SU-DHL-6 (cell line): ENCODE measurements around the gene ABHD2.

Source experiments
- H2AFZ ChIP-seq: fragments of 200-600 bp; sonication (generic); 2 replicates; pipeline ENCODE4 v1.6.1; 2014; ENCODE audit warnings: low read depth, mild to moderate bottlenecking, moderate library complexity, mixed read lengths, antibody characterized with exemption, low read length; ENCODE audit not compliant: severe bottlenecking
- H3F3A ChIP-seq: fragments of 200-600 bp; shearing (Covaris generic); 2 replicates; pipeline ENCODE4 v1.6.0; 2016; ENCODE audit warnings: antibody characterized with exemption, mild to moderate bottlenecking; ENCODE audit not compliant: insufficient read depth
- H3K27ac ChIP-seq: fragments of 200-600 bp; sonication (generic); 2 replicates; pipeline ENCODE4 v1.5.1; 2016; ENCODE audit warnings: low read depth, mild to moderate bottlenecking, low read length, moderate library complexity, mixed read lengths
- H3K27me3 ChIP-seq: fragments of 200-600 bp; sonication (generic), shearing (Covaris generic); 2 replicates; pipeline ENCODE4 v1.6.0; 2014; ENCODE audit warnings: mild to moderate bottlenecking, low read length
- H3K36me3 ChIP-seq: fragments of 200-600 bp; sonication (generic); 2 replicates; pipeline ENCODE4 v1.6.1; 2014; ENCODE audit warnings: mild to moderate bottlenecking, low read length, mixed read lengths
- H3K4me2 ChIP-seq: fragments of 300-600, 200-600 bp; shearing (Covaris generic), sonication (generic); 2 replicates; pipeline ENCODE4 v1.6.0; 2014; ENCODE audit warnings: low read length, low read depth, mild to moderate bottlenecking; ENCODE audit not compliant: poor library complexity, severe bottlenecking
- H3K4me3 ChIP-seq: fragments of 200-600 bp; sonication (generic); 2 replicates; pipeline ENCODE4 v1.5.1; 2014; ENCODE audit warnings: antibody characterized with exemption, low read length, mild to moderate bottlenecking, mixed read lengths; ENCODE audit not compliant: insufficient read depth, poor library complexity, severe bottlenecking
- H3K79me2 ChIP-seq: fragments of 200-600 bp; sonication (generic); 2 replicates; pipeline ENCODE4 v1.6.1; 2014; ENCODE audit warnings: mild to moderate bottlenecking, low read length, moderate library complexity; ENCODE audit not compliant: insufficient read depth
- H3K9ac ChIP-seq: fragments of 200-600 bp; sonication (generic); 2 replicates; pipeline ENCODE4 v1.7.0; 2014; ENCODE audit warnings: mild to moderate bottlenecking, low read length
- H3K9me2 ChIP-seq: fragments of 200-600 bp; sonication (generic); replicated peaks from 2 replicates; pipeline ENCODE4 v1.6.1; 2014; ENCODE audit warnings: low read length; ENCODE audit not compliant: insufficient read depth
- H3K9me3 ChIP-seq: fragments of 200-600 bp; sonication (generic); 2 replicates; pipeline ENCODE4 v1.6.1; 2014; ENCODE audit warnings: low read length, mixed read lengths; ENCODE audit not compliant: insufficient read depth
- H4K20me1 ChIP-seq: fragments of 200-600 bp; sonication (generic); 2 replicates; pipeline ENCODE4 v1.6.1; 2014; ENCODE audit warnings: low read depth, mild to moderate bottlenecking, antibody characterized with exemption, low read length, moderate library complexity, mixed read lengths
- CTCF ChIP-seq: fragments of 200-600 bp; sonication (generic); IDR thresholded peaks from one replicate; pipeline ENCODE4 v1.5.1; 2017; ENCODE audit warnings: antibody characterized with exemption, mild to moderate bottlenecking, low read length, moderate library complexity; ENCODE audit not compliant: insufficient read depth, poor library complexity, severe bottlenecking
- EZH2phosphoT487 ChIP-seq: fragments of 200-600 bp; sonication (generic), shearing (Covaris generic); conservative IDR thresholded peaks from 2 replicates; pipeline ENCODE4 v1.6.1; 2018; ENCODE audit warnings: mild to moderate bottlenecking, antibody characterized with exemption, low read length, moderate library complexity, mixed read lengths

Gene ABHD2

GRCh38 chr15:89122505-89123180, 34.4 kb downstream of the ABHD2 start:
- Histone ChIP-seq H3K9me2 (no peaks in the 10 kb centered on the region), H3K9ac (no peak overlapping the region), H2AFZ (no peak overlapping the region), H3K36me3 (no peaks in the 10 kb centered on the region), H3K27ac (no peak overlapping the region), H3K27me3 (no peaks in the 10 kb centered on the region), H3K79me2 (no peaks in the 10 kb centered on the region), H3K4me3 (no peak overlapping the region), H3K4me2 (no peak overlapping the region), H3K9me3 (no peaks in the 10 kb centered on the region), H4K20me1 (no peaks in the 10 kb centered on the region), H3F3A (no peaks in the 10 kb centered on the region)
- TF ChIP-seq EZH2phosphoT487, result no peak
- no peak for TF ChIP-seq CTCF

GRCh38 chr15:89123181-89123525, 34.9 kb downstream of the ABHD2 start:
- H3F3A ChIP-seq, result no peaks in the 10 kb centered on the region
- H4K20me1 ChIP-seq, result no peaks in the 10 kb centered on the region
- no peak overlapping the region for H3K27ac ChIP-seq
- H3K9me2 ChIP-seq, result no peaks in the 10 kb centered on the region
- H2AFZ ChIP-seq, result no peak overlapping the region
- H3K4me3 ChIP-seq, result no peak overlapping the region
- H3K9ac ChIP-seq, result no peak overlapping the region
- H3K4me2 ChIP-seq, result no peak overlapping the region
- H3K79me2 ChIP-seq, result no peaks in the 10 kb centered on the region
- no peak for TF ChIP-seq CTCF
- no peak for TF ChIP-seq EZH2phosphoT487
- no peaks in the 10 kb centered on the region for H3K9me3 ChIP-seq
- no peaks in the 10 kb centered on the region for H3K36me3 ChIP-seq
- H3K27me3 ChIP-seq, result no peaks in the 10 kb centered on the region

GRCh38 chr15:89125088-89125826, 37.0 kb downstream of the ABHD2 start:
- TF ChIP-seq CTCF (no peak), EZH2phosphoT487 (no peak)
- Histone ChIP-seq H3K27me3 (no peaks in the 10 kb centered on the region), H3K9ac (no peak overlapping the region), H2AFZ (no peak overlapping the region), H3K4me2 (no peak overlapping the region), H4K20me1 (no peaks in the 10 kb centered on the region), H3K36me3 (no peaks in the 10 kb centered on the region), H3K79me2 (no peaks in the 10 kb centered on the region), H3F3A (no peaks in the 10 kb centered on the region), H3K4me3 (no peak overlapping the region), H3K27ac (no peak overlapping the region), H3K9me2 (no peaks in the 10 kb centered on the region), H3K9me3 (no peaks in the 10 kb centered on the region)
